Body of pancreas (tissue), 4 donors: ENCODE data around the gene THBS2. TPM values are rescaled to one million over a fixed set of nuclear protein-coding genes. Genes with fewer than 3 reads are reported as not detected.

ENCODE experiments used
- ATAC-seq: fragments of 150-250 bp; one replicate; pipeline ENCODE4 v1.9.1; 2016
- DNase-seq, 4 donors: peaks; one replicate each; pipeline ENCODE4 v3.0.0-alpha.2; 2019
- H3K27ac ChIP-seq, 4 donors: fragments of 200-600 bp; sonication (generic); 1 replicate in 3 of 4; 2 replicates in 1 of 4; pipeline versions ENCODE4 v1.5.1 to v1.6.1; 2016 to 2019; ENCODE audit warnings: mild to moderate bottlenecking in 1 of 4, mixed read lengths in 1 of 4, moderate library complexity in 1 of 4
- H3K27me3 ChIP-seq, 2 donors: fragments of 200-600 bp; sonication (generic); one replicate each; pipeline ENCODE4 v1.6.0; 2016; ENCODE audit warnings: mild to moderate bottlenecking in 1 of 2
- H3K36me3 ChIP-seq, 2 donors: fragments of 200-600 bp; sonication (generic); replicated peaks in 1 of 2; 2 replicates each; pipeline ENCODE4 v1.5.1; 2016; ENCODE audit warnings: low read depth in 2 of 2; ENCODE audit not compliant: insufficient read depth in 1 of 2
- H3K4me1 ChIP-seq: fragments of 200-600 bp; sonication (generic); one replicate; pipeline ENCODE4 v1.6.0; 2016
- H3K4me3 ChIP-seq, 2 donors: fragments of 200-600 bp; sonication (generic); 1 replicate in 1 of 2; 2 replicates in 1 of 2; pipeline ENCODE4 v1.5.1; 2016 to 2019
- H3K9me3 ChIP-seq, 3 donors: fragments of 200-600 bp; sonication (generic); 1 replicate in 2 of 3; 2 replicates in 1 of 3; pipeline ENCODE4 v1.5.1; 2016
- POLR2A ChIP-seq, 3 donors: fragments of 450-650 bp; IDR thresholded peaks; one replicate each; pipeline ENCODE4 v1.6.1; 2016; ENCODE audit warnings: antibody characterized with exemption in 3 of 3, mild to moderate bottlenecking in 2 of 3
- WGBS, 2 donors: methylation state at CpG; one replicate each; pipeline ENCODE4 v1.1.5; 2017; 5-methylcytosine and 5-hydroxymethylcytosine counted together
- intact Hi-C: fragments of 100-400 bp; cut with DNase I; formaldehyde crosslinking; loops from one replicate; pipeline ENCODE4 v1.15.1; 2023
- total RNA-seq, 2 donors: library from RNA; depleted of rRNA; stranded (reverse); fragments of >200 nt; gene quantifications; one replicate each; pipeline ENCODE4 v1.1.0, GENCODE V29; 2016
- TF ChIP-seq, protein P1 (sequence below), 7 experiments: fragments of 450-650 bp in 4 of 7; fragments of 200-600 bp in 3 of 7; sonication (generic) in 3 of 7; IDR thresholded peaks; one replicate each; pipeline ENCODE4 v1.5.1; 2016 to 2019; ENCODE audit warnings: antibody characterized with exemption in 7 of 7

THBS2 gene
- total RNA-seq, 2 donors from 2014 or later = 8.9 to 9.6 TPM

DNA sequence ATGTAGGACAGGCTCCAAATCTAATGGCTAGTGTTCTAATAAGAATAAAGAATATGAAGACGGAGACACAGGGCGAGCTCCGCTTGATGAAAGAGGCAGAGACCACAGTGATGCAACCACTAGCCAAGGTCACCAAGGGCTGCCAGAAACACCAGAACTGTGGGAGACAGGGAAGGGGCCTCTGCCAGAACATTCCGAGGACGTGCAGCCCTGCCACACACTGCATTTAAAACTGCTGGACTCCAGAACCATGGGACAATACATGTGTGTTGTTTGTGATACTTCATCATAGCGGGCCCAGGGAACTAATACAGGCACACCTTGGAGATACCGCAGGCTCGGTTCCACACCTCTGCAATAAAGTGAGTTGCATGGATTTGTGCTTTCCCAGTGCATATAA lies 2.9 kb upstream of the THBS2 start:
- no peaks in the 10 kb centered on the region for H3K9me3 ChIP-seq
- peaks cover 0 to 11% of the 10 kb centered on the region in 2 donors for H3K27me3 ChIP-seq
- TF ChIP-seq, protein P1, sequence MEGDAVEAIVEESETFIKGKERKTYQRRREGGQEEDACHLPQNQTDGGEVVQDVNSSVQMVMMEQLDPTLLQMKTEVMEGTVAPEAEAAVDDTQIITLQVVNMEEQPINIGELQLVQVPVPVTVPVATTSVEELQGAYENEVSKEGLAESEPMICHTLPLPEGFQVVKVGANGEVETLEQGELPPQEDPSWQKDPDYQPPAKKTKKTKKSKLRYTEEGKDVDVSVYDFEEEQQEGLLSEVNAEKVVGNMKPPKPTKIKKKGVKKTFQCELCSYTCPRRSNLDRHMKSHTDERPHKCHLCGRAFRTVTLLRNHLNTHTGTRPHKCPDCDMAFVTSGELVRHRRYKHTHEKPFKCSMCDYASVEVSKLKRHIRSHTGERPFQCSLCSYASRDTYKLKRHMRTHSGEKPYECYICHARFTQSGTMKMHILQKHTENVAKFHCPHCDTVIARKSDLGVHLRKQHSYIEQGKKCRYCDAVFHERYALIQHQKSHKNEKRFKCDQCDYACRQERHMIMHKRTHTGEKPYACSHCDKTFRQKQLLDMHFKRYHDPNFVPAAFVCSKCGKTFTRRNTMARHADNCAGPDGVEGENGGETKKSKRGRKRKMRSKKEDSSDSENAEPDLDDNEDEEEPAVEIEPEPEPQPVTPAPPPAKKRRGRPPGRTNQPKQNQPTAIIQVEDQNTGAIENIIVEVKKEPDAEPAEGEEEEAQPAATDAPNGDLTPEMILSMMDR (IDR thresholded peaks at IDR 0.05) = no peak
- TF ChIP-seq POLR2A (IDR thresholded peaks at IDR 0.05) = no peak
- H3K36me3 ChIP-seq = no peaks in the 10 kb centered on the region
- peaks cover 5% of the 10 kb centered on the region for H3K4me1 ChIP-seq
- intact Hi-C loops = no loop called here
- no peak overlapping the region for H3K4me3 ChIP-seq
- ATAC-seq = no peak
- DNase-seq = no peak
- 85 to 86% methylated on average over 8 of the region's 8 CpGs for WGBS, 2 donors
- no peak overlapping the region for H3K27ac ChIP-seq

DNA sequence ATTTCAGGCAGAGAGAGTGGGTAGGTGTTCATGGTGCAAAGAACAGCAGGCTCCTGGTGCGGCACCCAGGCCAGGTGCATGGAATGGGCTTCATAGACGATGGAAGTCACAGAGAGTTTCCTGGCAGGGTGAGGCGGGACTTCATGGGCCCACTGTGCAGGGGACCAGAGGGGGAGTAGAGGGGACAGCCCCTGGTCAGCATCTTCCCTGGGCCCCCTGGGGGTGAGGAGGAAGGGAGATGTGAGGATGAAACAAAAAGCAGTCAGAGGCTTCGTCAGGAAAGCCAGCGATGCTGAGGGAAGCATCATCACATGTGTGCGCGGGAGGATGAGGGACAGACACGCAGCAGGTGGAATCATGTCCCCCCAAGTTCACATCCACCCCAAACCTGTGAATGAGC lies 2.4 kb upstream of the THBS2 start:
- ATAC-seq (no peak), DNase-seq (no peak)
- intact Hi-C loops = no loop called here
- Histone ChIP-seq H3K9me3 (no peaks in the 10 kb centered on the region), H3K4me1 (peaks cover 5% of the 10 kb centered on the region), H3K27me3 (peaks cover 0 to 11% of the 10 kb centered on the region in 2 donors), H3K27ac (no peak overlapping the region), H3K36me3 (no peaks in the 10 kb centered on the region), H3K4me3 (no peak overlapping the region)
- 72 to 88% methylated on average over 7 to 8 of the region's 8 CpGs for WGBS, 2 donors
- TF ChIP-seq POLR2A (IDR thresholded peaks at IDR 0.05) = no peak
- TF ChIP-seq, protein P1 (IDR thresholded peaks at IDR 0.05) = no peak

DNA sequence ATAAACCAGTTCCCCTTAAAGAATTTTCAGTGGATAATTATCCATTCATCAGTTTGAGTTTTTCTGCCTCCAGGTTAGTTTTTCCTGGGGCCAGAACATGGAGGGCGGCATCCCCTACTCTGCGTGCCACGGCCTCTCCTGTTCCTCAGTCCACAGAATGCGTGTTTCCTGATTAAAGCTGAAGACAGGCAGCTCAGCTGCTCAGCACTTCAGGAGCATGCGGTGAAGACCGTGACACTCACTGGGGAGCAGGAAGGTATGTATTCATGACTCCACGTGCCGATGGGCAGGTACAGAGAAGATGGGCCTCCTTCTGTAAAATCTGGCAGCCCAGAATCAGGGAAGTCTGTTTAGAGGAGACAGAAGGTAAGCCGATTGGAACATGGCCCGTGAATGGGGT lies 2.0 kb upstream of the THBS2 start:
- Histone ChIP-seq H3K27me3 (peaks cover 0 to 11% of the 10 kb centered on the region in 2 donors), H3K4me1 (peaks cover 5% of the 10 kb centered on the region), H3K36me3 (no peaks in the 10 kb centered on the region), H3K4me3 (no peak overlapping the region), H3K27ac (no peak overlapping the region), H3K9me3 (no peaks in the 10 kb centered on the region)
- no peak for ATAC-seq
- DNase-seq = no peak
- intact Hi-C loops = no loop called here
- no peak for TF ChIP-seq POLR2A (IDR thresholded peaks at IDR 0.05)
- TF ChIP-seq, protein P1 (IDR thresholded peaks at IDR 0.05) = no peak
- WGBS, 2 donors = 68 to 70% methylated on average over 10 of the region's 10 CpGs

DNA sequence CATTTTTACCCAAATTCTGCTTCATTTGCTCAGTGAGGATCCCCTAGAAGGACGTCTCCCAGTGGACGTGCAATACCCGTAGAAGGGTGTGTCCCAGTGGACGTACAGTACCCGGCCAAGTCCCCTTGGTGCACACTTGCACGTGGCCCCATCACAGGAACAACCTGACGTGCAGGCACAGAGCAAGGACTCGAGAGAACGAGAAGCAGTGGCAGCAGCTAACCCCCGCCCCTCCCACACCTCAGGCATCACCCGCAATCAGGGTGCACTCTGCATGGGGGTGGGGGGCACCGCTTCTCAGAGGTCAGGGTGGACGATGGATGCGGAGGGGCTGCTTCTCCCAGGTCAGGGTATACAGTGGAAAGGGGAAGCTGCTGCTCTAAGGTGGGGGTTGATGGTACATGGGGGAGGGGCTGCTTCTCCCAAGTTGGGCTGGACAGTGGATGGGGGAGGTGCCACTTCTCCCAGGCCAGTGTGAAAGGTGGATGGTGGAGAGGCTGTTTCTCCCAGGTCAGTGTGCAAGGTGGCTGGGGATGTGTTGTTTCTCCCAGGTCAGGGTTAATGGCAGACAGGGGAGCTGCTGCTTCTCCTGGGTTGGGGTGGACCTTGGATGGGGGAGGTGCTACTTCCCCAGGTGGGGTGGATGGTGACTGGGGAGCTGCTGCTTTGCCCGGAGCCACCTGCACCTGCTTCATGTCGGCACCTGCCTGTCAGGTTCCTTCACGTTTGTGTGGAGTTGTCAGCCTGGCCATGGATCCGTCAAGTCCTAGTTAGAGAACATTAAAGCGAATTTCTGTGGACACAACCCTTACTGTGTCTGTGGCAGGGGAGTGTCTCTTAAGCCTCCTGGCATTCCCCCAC lies 1.0 kb upstream of the THBS2 start:
- no peak for DNase-seq
- Histone ChIP-seq H3K4me3 (no peak overlapping the region), H3K27me3 (peaks cover 0 to 11% of the 10 kb centered on the region in 2 donors)

More for the DNA sequence above, 1.0 kb upstream of the THBS2 start:
- Histone ChIP-seq H3K27ac (no peak overlapping the region), H3K36me3 (no peaks in the 10 kb centered on the region), H3K9me3 (no peaks in the 10 kb centered on the region), H3K4me1 (peaks cover 5% of the 10 kb centered on the region)
- TF ChIP-seq POLR2A (IDR thresholded peaks at IDR 0.05) = no peak
- TF ChIP-seq, protein P1 (IDR thresholded peaks at IDR 0.05) = no peak
- WGBS, 2 donors = 33 to 38% methylated on average over 11 to 19 of the region's 19 CpGs
- intact Hi-C loops = no loop called here
- no peak for ATAC-seq
